ENCODE measurements around the gene SERTAD2.

The SERTAD2 gene

GRCh38 chr2:64631771-64632170 lies 21.9 kb downstream of the SERTAD2 start:
- no peak overlapping the region for H3K4me3 ChIP-seq (ENCODE audit: low read depth, low read length)
- no peak for TF ChIP-seq CTCF (IDR thresholded peaks at IDR 0.05; ENCODE audit: low read depth, low read length)

- no peak for TF ChIP-seq CTCF (IDR thresholded peaks at IDR 0.05; ENCODE audit: low read depth, low read length)
- no peak overlapping the region for H3K4me3 ChIP-seq (ENCODE audit: low read depth, low read length)
Observed at GRCh38 chr2:64630752-64631151, 23.0 kb downstream of the SERTAD2 start.

- no peak for TF ChIP-seq CTCF (IDR thresholded peaks at IDR 0.05; ENCODE audit: low read depth, low read length)
- H3K4me3 ChIP-seq (ENCODE audit: low read depth, low read length): no peak overlapping the region
Observed at GRCh38 chr2:64629875-64630274, 23.8 kb downstream of the SERTAD2 start.

- TF ChIP-seq CTCF (IDR thresholded peaks at IDR 0.05; ENCODE audit: low read depth, low read length): no peak
Observed at GRCh38 chr2:64629329-64629781, 24.4 kb downstream of the SERTAD2 start.

GRCh38 chr2:64627860-64628841 lies 25.6 kb downstream of the SERTAD2 start:
- H3K4me3 ChIP-seq (ENCODE audit: low read depth, low read length): no peak overlapping the region
- no peak for TF ChIP-seq CTCF (IDR thresholded peaks at IDR 0.05; ENCODE audit: low read depth, low read length)

More at GRCh38 chr2:64629329-64629781, 24.4 kb downstream of the SERTAD2 start:
- no peak overlapping the region for H3K4me3 ChIP-seq (ENCODE audit: low read depth, low read length)

GRCh38 chr2:64626963-64627760 lies 26.6 kb downstream of the SERTAD2 start:
- H3K4me3 ChIP-seq (ENCODE audit: low read depth, low read length): no peak overlapping the region
- no peak for TF ChIP-seq CTCF (IDR thresholded peaks at IDR 0.05; ENCODE audit: low read depth, low read length)

Data from WI38 (cell line).